WTC11 (cell line): Measurements from ENCODE around the gene LCN15.

Experiments used
- CTCF ChIP-seq: fragments of 200-600 bp; IDR thresholded peaks from 2 replicates; pipeline ENCODE4 v1.8.0; 2022; ENCODE audit warnings: antibody characterized with exemption
- ESRRA ChIP-seq: sonication (generic); formaldehyde crosslinking; IDR thresholded peaks from 2 replicates; pipeline ENCODE4 v1.8.1; 2022; ENCODE audit warnings: mild to moderate bottlenecking, missing genetic modification reagents, borderline replicate concordance
- FOXK1 ChIP-seq: sonication (generic); formaldehyde crosslinking; IDR thresholded peaks from 2 replicates; pipeline ENCODE4 v1.8.0; 2022; ENCODE audit warnings: mild to moderate bottlenecking, moderate library complexity, missing genetic modification reagents
- KAT7 ChIP-seq: sonication (generic); formaldehyde crosslinking; IDR thresholded peaks from 2 replicates; pipeline ENCODE4 v1.8.1; 2023; ENCODE audit warnings: missing genetic modification reagents, mild to moderate bottlenecking, borderline replicate concordance
- NR1H2 ChIP-seq: sonication (generic); formaldehyde crosslinking; IDR thresholded peaks from 2 replicates; pipeline ENCODE4 v1.9.0; 2021; ENCODE audit warnings: mild to moderate bottlenecking, moderate library complexity, missing genetic modification reagents
- SP1 ChIP-seq: sonication (generic); formaldehyde crosslinking; conservative IDR thresholded peaks from 2 replicates; pipeline ENCODE4 v1.8.1; 2022; ENCODE audit warnings: missing genetic modification reagents
- USF1 ChIP-seq: sonication (generic); formaldehyde crosslinking; IDR thresholded peaks from 2 replicates; pipeline ENCODE4 v1.8.0; 2022; ENCODE audit warnings: mild to moderate bottlenecking, missing genetic modification reagents
- ZNF232 ChIP-seq: sonication (generic); formaldehyde crosslinking; IDR thresholded peaks from 2 replicates; pipeline ENCODE4 v1.8.0; 2022; ENCODE audit warnings: mild to moderate bottlenecking, missing genetic modification reagents
- ZNF512 ChIP-seq: sonication (generic); formaldehyde crosslinking; IDR thresholded peaks from 2 replicates; pipeline ENCODE4 v1.8.1; 2022; ENCODE audit warnings: missing genetic modification reagents, borderline replicate concordance

GRCh38 chr9:136756836-136757235, 7.5 kb downstream of the LCN15 start:
- TF ChIP-seq CTCF (no peak), NR1H2 (CRISPR knock-in tag) (no peak), KAT7 (no peak), FOXK1 (CRISPR knock-in tag) (no peak), USF1 (CRISPR knock-in tag) (no peak), ZNF512 (CRISPR knock-in tag) (no peak), SP1 (CRISPR knock-in tag) (no peak), ZNF232 (CRISPR knock-in tag) (no peak), ESRRA (CRISPR knock-in tag) (no peak)
